Lower lobe of right lung (tissue), 2 donors: ENCODE measurements around the gene EP400. TPM values are rescaled to one million over a fixed set of nuclear protein-coding genes. Genes with fewer than 3 reads are reported as not detected.

Experiments used
- ATAC-seq, 2 donors: fragments of 200-7000 bp; cut with Tn5 transposase; one replicate each; pipeline ENCODE4 v1.9.1; 2020 to 2022; ENCODE audit warnings: mild to moderate bottlenecking in 2 of 2, moderate library complexity in 2 of 2
- DNase-seq: peaks from one replicate; pipeline ENCODE4 v3.0.0-alpha.2; 2020
- H3K27ac ChIP-seq: fragments of 200-600 bp; one replicate; pipeline ENCODE4 v1.8.0; 2022
- H3K27me3 ChIP-seq: fragments of 200-600 bp; one replicate; pipeline ENCODE4 v1.8.0; 2022; ENCODE audit warnings: low read depth
- H3K36me3 ChIP-seq: fragments of 200-600 bp; one replicate; pipeline ENCODE4 v1.8.0; 2022; ENCODE audit warnings: mild to moderate bottlenecking
- H3K4me1 ChIP-seq: fragments of 200-600 bp; one replicate; pipeline ENCODE4 v1.8.0; 2022
- H3K4me3 ChIP-seq: fragments of 200-600 bp; one replicate; pipeline ENCODE4 v1.8.0; 2022; ENCODE audit warnings: mild to moderate bottlenecking
- H3K9me3 ChIP-seq: fragments of 200-600 bp; one replicate; pipeline ENCODE4 v1.8.0; 2022
- CTCF ChIP-seq: fragments of 200-600 bp; IDR thresholded peaks from one replicate; pipeline ENCODE4 v1.8.0; 2022; ENCODE audit warnings: antibody characterized with exemption, mild to moderate bottlenecking
- intact Hi-C: fragments of 100-400 bp; cut with DNase I; formaldehyde crosslinking; loops from one replicate; pipeline ENCODE4 v1.11.0; 2022
- total RNA-seq: library from RNA; stranded (reverse); fragmentation: NEBNext Ultra II Directional; extraction: Animal tissue kit (Norgen Biotek cat#: 25700); gene quantifications from one replicate; pipeline ENCODE4 v1.2.1, GENCODE V29; 2021
- donor health status: DM: no; HTN: yes; CAD: no; lungs with severe emphysema.

The EP400 gene
- total RNA-seq, 1 donor from 2014 or later: 46.2 TPM

DNA sequence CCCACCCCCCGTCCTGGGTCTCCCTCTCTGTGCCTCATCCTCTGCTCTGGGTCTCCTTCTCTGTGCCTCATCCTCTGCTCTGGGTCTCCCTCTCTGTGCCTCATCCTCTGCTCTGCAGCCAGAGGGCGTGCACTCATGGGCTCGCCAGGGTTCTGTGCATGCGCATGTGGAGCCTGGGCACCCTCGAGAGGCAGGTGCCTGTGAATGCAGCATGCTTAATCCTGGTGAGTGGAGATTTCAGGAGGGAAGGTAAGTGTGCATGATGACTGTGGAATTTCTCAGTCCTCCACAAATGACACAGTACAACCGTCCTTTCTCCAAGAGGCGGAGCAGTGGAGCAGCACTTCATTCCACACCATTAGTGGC is 65.2 kb downstream of the EP400 start:
- intact Hi-C loops: no loop called here
- Histone ChIP-seq H3K27ac (no peak overlapping the region), H3K36me3 (peaks cover 100% of the 10 kb centered on the region), H3K4me3 (no peak overlapping the region), H3K27me3 (no peaks in the 10 kb centered on the region), H3K9me3 (no peaks in the 10 kb centered on the region), H3K4me1 (no peaks in the 10 kb centered on the region)
- DNase-seq (no peak), ATAC-seq (peak in 1 of 2 donors; percentile 26)
- TF ChIP-seq CTCF: no peak

- intact Hi-C loops: no loop called here
- no peak for ATAC-seq
- H3K27ac ChIP-seq: no peak overlapping the region
- no peaks in the 10 kb centered on the region for H3K27me3 ChIP-seq
- peaks cover 100% of the 10 kb centered on the region for H3K36me3 ChIP-seq
- H3K9me3 ChIP-seq: no peaks in the 10 kb centered on the region
- no peak overlapping the region for H3K4me3 ChIP-seq
- TF ChIP-seq CTCF: no peak
- DNase-seq: no peak
- H3K4me1 ChIP-seq: no peaks in the 10 kb centered on the region
These were observed 66.1 kb downstream of the EP400 start for GRCh38 chr12:132015686-132016430.

DNA sequence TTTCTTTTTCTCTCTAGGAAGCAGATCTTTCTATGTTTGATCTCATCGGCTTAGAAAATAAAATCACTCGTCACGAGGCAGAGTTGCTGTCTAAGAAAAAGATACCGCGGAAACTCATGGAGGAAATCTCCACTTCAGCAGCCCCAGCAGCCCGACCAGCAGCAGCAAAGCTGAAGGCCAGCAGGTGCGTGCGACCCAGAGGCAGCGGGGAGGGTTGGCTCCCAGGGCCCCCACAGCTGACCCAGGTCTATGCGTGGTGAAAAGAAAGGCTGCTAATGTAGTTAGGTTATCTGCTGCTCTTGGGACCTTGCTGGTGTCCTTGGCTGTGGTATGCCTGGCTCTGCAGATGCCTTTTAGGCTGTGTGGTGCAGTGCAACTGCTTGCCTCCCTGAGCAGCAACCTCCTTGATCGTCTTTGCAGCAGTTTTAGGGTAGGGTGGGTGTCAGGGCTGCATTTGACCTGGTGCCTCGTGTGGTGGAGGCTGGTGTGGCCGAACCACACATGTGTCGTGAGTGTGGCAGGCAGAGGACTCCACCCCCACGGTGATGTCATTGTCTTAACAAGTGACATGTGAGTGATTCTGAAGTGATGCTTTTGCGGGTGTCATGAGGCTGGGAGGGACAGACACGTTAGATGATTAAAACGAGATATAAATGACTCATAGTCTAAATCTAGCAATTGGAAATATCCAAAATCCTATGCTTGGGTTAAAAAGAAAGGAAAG is 68.6 kb downstream of the EP400 start:
- DNase-seq (peak; percentile 26), ATAC-seq (no peak)
- H3K4me1 ChIP-seq: no peaks in the 10 kb centered on the region
- no peaks in the 10 kb centered on the region for H3K27me3 ChIP-seq
- peaks cover 98% of the 10 kb centered on the region for H3K36me3 ChIP-seq
- TF ChIP-seq CTCF: no peak
- H3K4me3 ChIP-seq: no peak overlapping the region
- no peaks in the 10 kb centered on the region for H3K9me3 ChIP-seq
- H3K27ac ChIP-seq: no peak overlapping the region
- intact Hi-C loops: no loop called here

DNA sequence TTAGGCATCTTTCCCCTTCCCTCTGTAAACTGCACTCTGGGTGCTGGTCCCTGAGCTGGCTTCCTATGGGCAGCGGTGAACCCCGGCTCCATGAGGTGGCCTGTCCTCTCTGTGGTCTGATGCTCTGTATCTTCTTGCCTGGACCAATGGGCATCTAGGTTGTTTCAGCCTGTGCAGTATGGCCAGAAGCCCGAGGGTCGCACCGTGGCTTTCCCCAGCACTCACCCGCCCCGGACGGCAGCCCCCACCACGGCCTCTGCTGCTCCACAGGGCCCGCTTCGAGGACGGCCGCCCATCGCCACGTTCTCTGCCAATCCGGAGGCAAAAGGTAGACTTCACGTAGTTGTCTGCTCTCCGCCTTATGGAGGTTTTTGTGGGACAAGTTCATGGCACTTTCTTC is 70.1 kb downstream of the EP400 start:
- Histone ChIP-seq H3K9me3 (no peaks in the 10 kb centered on the region), H3K27me3 (no peaks in the 10 kb centered on the region), H3K4me3 (no peak overlapping the region), H3K27ac (no peak overlapping the region), H3K4me1 (no peaks in the 10 kb centered on the region), H3K36me3 (peaks cover 98% of the 10 kb centered on the region)
- DNase-seq (no peak), ATAC-seq (no peak)
- TF ChIP-seq CTCF: no peak
- intact Hi-C loops: no loop called here

- ATAC-seq: no peak
These were observed 70.5 kb downstream of the EP400 start for GRCh38 chr12:132020292-132020691.

More at GRCh38 chr12:132020292-132020691, 70.5 kb downstream of the EP400 start:
- no peak for DNase-seq
- Histone ChIP-seq H3K9me3 (no peaks in the 10 kb centered on the region), H3K27me3 (no peaks in the 10 kb centered on the region), H3K4me3 (no peak overlapping the region), H3K27ac (no peak overlapping the region), H3K36me3 (peaks cover 98% of the 10 kb centered on the region), H3K4me1 (no peaks in the 10 kb centered on the region)
- intact Hi-C loops: no loop called here
- no peak for TF ChIP-seq CTCF
